A549 (cell line): ENCODE results near the gene DNAJC5G. TPM values are rescaled to one million over a fixed set of nuclear protein-coding genes. Genes with fewer than 3 reads are reported as not detected.
A peak's percentile ranks its signal among the peaks of the same experiment; 100 is the strongest.

Experiments
- ATAC-seq, 2 experiments: fragments of 200-7000 bp in 1 of 2; fragments of >200 bp in 1 of 2; cut with Nextera tagmentation in 1 of 2; cut with Tn5 transposase in 1 of 2; 3 replicates each; pipeline versions ENCODE4 v1.8.0 to v1.9.1; 2018 to 2020; ENCODE audit warnings: mild to moderate bottlenecking in 1 of 2, moderate library complexity in 1 of 2
- CTCF ChIA-PET: fragments of 300-600 bp; sonication (Branson Sonifier 250); formaldehyde crosslinking; extraction: SDS; loops from one replicate; lab custom pipeline; 2021; ENCODE audit warnings: antibody characterized with exemption, inconsistent platforms; lab: Yijun Ruan, JAX
- POLR2A ChIA-PET: fragments of 350-600 bp; formaldehyde crosslinking; extraction: SDS; loops from one replicate; lab custom pipeline; 2021; ENCODE audit warnings: antibody characterized with exemption, inconsistent platforms; lab: Yijun Ruan, JAX
- DNase-seq, 2 experiments: peaks; one replicate each; pipeline versions ENCODE4 v3.0.0 to v3.0.0-alpha.2; 2011 to 2016; ENCODE audit warnings: low read depth in 1 of 2, low spot score in 1 of 2
- FAIRE-seq: peaks from 2 replicates; lab custom pipeline; 2011; peaks lifted over from hg19 to GRCh38; lab: Jason Lieb, UNC
- H3K27ac ChIP-seq, 2 experiments: fragments of >200 bp; sonication (Bioruptor Twin); formaldehyde crosslinking; 3 replicates each; pipeline ENCODE4 v1.5.1; 2016 to 2017
- H3K4me1 ChIP-seq: fragments of >200 bp; sonication (Bioruptor Twin); formaldehyde crosslinking; 3 replicates; pipeline ENCODE4 v1.6.1; 2016
- H3K4me2 ChIP-seq: fragments of >200 bp; sonication (Bioruptor Twin); formaldehyde crosslinking; 3 replicates; pipeline ENCODE4 v1.6.1; 2016
- H3K4me3 ChIP-seq: fragments of >200 bp; sonication (Bioruptor Twin); formaldehyde crosslinking; 3 replicates; pipeline ENCODE4 v1.5.1; 2016
- H3K9me3 ChIP-seq: fragments of >200 bp; sonication (Bioruptor Twin); formaldehyde crosslinking; 3 replicates; pipeline ENCODE4 v1.6.1; 2016
- CBX2 ChIP-seq: fragments of 200-600 bp; sonication (generic); IDR thresholded peaks from 2 replicates; pipeline ENCODE4 v1.6.1; 2016; ENCODE audit warnings: low read depth, mild to moderate bottlenecking, borderline replicate concordance
- CBX8 ChIP-seq: fragments of 200-600 bp; sonication (generic); IDR thresholded peaks from 2 replicates; pipeline ENCODE4 v1.6.1; 2016
- CHD4 ChIP-seq: fragments of 200-600 bp; sonication (generic); IDR thresholded peaks from 2 replicates; pipeline ENCODE4 v1.6.1; 2016; ENCODE audit warnings: antibody characterized with exemption, mild to moderate bottlenecking, borderline replicate concordance
- E2F6 ChIP-seq: IDR thresholded peaks from 2 replicates; pipeline ENCODE4 v1.6.1; 2012; ENCODE audit warnings: low read depth, borderline replicate concordance
- ESRRA ChIP-seq: fragments of 150-350 bp; IDR thresholded peaks from 2 replicates; pipeline ENCODE4 v1.6.1; 2014; ENCODE audit warnings: mild to moderate bottlenecking, low read length, borderline replicate concordance
- HES2 ChIP-seq: fragments of >200 bp; sonication (Bioruptor Twin); formaldehyde crosslinking; IDR thresholded peaks from 2 replicates; pipeline ENCODE4 v1.6.1; 2016
- HEYL ChIP-seq: fragments of 250-450 bp; sonication (Bioruptor Pico); IDR thresholded peaks from 2 replicates; pipeline ENCODE4 v1.8.0; 2021; ENCODE audit warnings: mild to moderate bottlenecking, moderate library complexity
- HOXA7 ChIP-seq: fragments of 250-450 bp; sonication (Bioruptor Pico); IDR thresholded peaks from 2 replicates; pipeline ENCODE4 v1.5.0; 2020; ENCODE audit warnings: mild to moderate bottlenecking, moderate library complexity
- MAFK ChIP-seq: fragments of 450-650 bp; IDR thresholded peaks from 2 replicates; pipeline ENCODE4 v1.6.1; 2014; ENCODE audit not compliant: partially characterized antibody
- MAZ ChIP-seq: fragments of 150-350 bp; IDR thresholded peaks from 2 replicates; pipeline ENCODE4 v1.6.1; 2014; ENCODE audit warnings: antibody characterized with exemption, low read depth, low read length, borderline replicate concordance
- NFE2L2 ChIP-seq: fragments of 150-350 bp; conservative IDR thresholded peaks from 2 replicates; pipeline ENCODE4 v1.6.1; 2014; ENCODE audit warnings: low read length
- NPAS2 ChIP-seq: fragments of 250-450 bp; sonication (Bioruptor Pico); IDR thresholded peaks from 2 replicates; pipeline ENCODE4 v1.8.0; 2022; ENCODE audit warnings: mild to moderate bottlenecking, moderate library complexity, borderline replicate concordance
- PHF8 ChIP-seq: fragments of 200-600 bp; sonication (generic); IDR thresholded peaks from 2 replicates; pipeline ENCODE4 v1.6.1; 2016; ENCODE audit warnings: low read depth, mild to moderate bottlenecking, antibody characterized with exemption, moderate library complexity, borderline replicate concordance
- POLR2A ChIP-seq: IDR thresholded peaks from 2 replicates; pipeline ENCODE4 v1.6.1; 2012; ENCODE audit warnings: mild to moderate bottlenecking, low read length
- RAD21 ChIP-seq, 2 experiments: fragments of >200 bp in 1 of 2; sonication (Bioruptor Twin) in 1 of 2; formaldehyde crosslinking in 1 of 2; IDR thresholded peaks in 1 of 2; conservative IDR thresholded peaks in 1 of 2; 2 replicates in 1 of 2; 3 replicates in 1 of 2; pipeline ENCODE4 v1.6.1; 2012 to 2018; ENCODE audit warnings: inconsistent platforms in 1 of 2
- RARB ChIP-seq: fragments of 250-450 bp; sonication (Bioruptor Pico); IDR thresholded peaks from 2 replicates; pipeline ENCODE4 v1.8.0; 2021; ENCODE audit warnings: mild to moderate bottlenecking, moderate library complexity
- REST ChIP-seq: fragments of 200-600 bp; sonication (generic); IDR thresholded peaks from 2 replicates; pipeline ENCODE4 v1.6.1; 2016; ENCODE audit warnings: antibody characterized with exemption, mild to moderate bottlenecking, moderate library complexity
- TP53 ChIP-seq: fragments of 250-450 bp; sonication (Bioruptor Pico); IDR thresholded peaks from 2 replicates; pipeline ENCODE4 v1.5.0; 2021; ENCODE audit warnings: mild to moderate bottlenecking, moderate library complexity
- ZC3H11A ChIP-seq: fragments of 450-650 bp; IDR thresholded peaks from 2 replicates; pipeline ENCODE4 v1.6.1; 2014; ENCODE audit warnings: antibody characterized with exemption, mild to moderate bottlenecking
- ZFP36 ChIP-seq: fragments of 450-650 bp; IDR thresholded peaks from 2 replicates; pipeline ENCODE4 v1.6.1; 2014; ENCODE audit warnings: borderline replicate concordance; ENCODE audit not compliant: partially characterized antibody
- ZNF302 ChIP-seq: fragments of 250-450 bp; sonication (Bioruptor Pico); IDR thresholded peaks from 2 replicates; pipeline ENCODE4 v1.9.0; 2021; ENCODE audit warnings: inconsistent platforms, mild to moderate bottlenecking, moderate library complexity
- WGBS: methylation state at CpG from one replicate; pipeline ENCODE4 v1.1.6; 2017; ENCODE audit errors: missing lambda C conversion rate; 5-methylcytosine and 5-hydroxymethylcytosine counted together
- polyA plus RNA-seq, 4 experiments: library from polyadenylated mRNA; depleted of rRNA in 3 of 4; stranded (reverse); fragments of >200 nt; fragmentation: RNase III in 1 of 4; extraction: RNeasy Plus Mini Kit Qiagen cat#74134 plus additional on column Dnase treatment in 1 of 4; gene quantifications; 2 replicates in 3 of 4; 3 replicates in 1 of 4; pipeline ENCODE4 v1.2.3, GENCODE V29; 2011 to 2017

The DNAJC5G gene
- polyA plus RNA-seq, 2 of the 4 experiments (the other 2 are of a cell fraction) = not detected

GRCh38 chr2:27281855-27282559 is 6.8 kb downstream of the DNAJC5G start, which contains the start of gene TRIM54:
Gene TRIM54 (plus strand): TSS chr2:27282429. CDS start chr2:27282732, 303 bp downstream.
- Histone ChIP-seq H3K4me3 (no peak within 1 kb of the TSS), H3K27ac (peak within 1 kb of the TSS; percentile 38 to 75), H3K4me2 (peak within 1 kb of the TSS; percentile 51), H3K4me1 (peaks cover 26% of the 10 kb centered on the region), H3K9me3 (no peaks in the 10 kb centered on the region)
- DNase-seq (no peak), ATAC-seq (peak; percentile 37; a peak in 3 of 6 replicates), FAIRE-seq (no peak)
- ChIA-PET POLR2A (no interaction called here), CTCF (interaction anchor here (0.7 to 12.1 kb wide), 25 partner anchors 14 to 436 kb away, joined by 3 to 394 read pairs (median 8); partner anchors contain the start of genes ABHD1 and SLC30A3)
- WGBS = 86% methylated on average over 5 of the region's 5 CpGs
- no peak for TF ChIP-seq ZFP36
- no peak for TF ChIP-seq POLR2A
- TF ChIP-seq HES2 = no peak
- TF ChIP-seq RAD21 (conservative IDR thresholded peaks at IDR 0.05 in 1 of 2, IDR thresholded peaks at IDR 0.05 in 1 of 2) = no peak
- TF ChIP-seq HOXA7 (CRISPR knock-in tag) = no peak
- TF ChIP-seq E2F6 = no peak

- 47% methylated on average over 5 of the region's 5 CpGs for WGBS
- CTCF ChIA-PET = interaction anchor here (0.6 to 12.1 kb wide), 13 partner anchors 13 to 437 kb away, joined by 3 to 394 read pairs (median 8); partner anchors contain the start of gene SLC30A3
- Histone ChIP-seq H3K4me1 (peaks cover 26% of the 10 kb centered on the region), H3K9me3 (no peaks in the 10 kb centered on the region), H3K27ac (peak overlapping the region; percentile 38 to 75), H3K4me3 (no peak overlapping the region), H3K4me2 (peak overlapping the region; percentile 51)
- ATAC-seq = peak; percentile 7 to 53; a peak in 3 of 6 replicates
- no peak for FAIRE-seq
- peak; percentile 29 for TF ChIP-seq MAFK
- 0 out of 2 replicates have a peak, but pooled peaks have one; percentile 29 for TF ChIP-seq NFE2L2
- no peak for TF ChIP-seq TP53
- DNase-seq = peak in 1 of 2 experiments; percentile 31
- POLR2A ChIA-PET = no interaction called here
Measured at GRCh38 chr2:27282892-27283291, 7.7 kb downstream of the DNAJC5G start.

- CTCF ChIA-PET = interaction anchor here (3.2 to 12.1 kb wide), 5 partner anchors 11 to 188 kb away, joined by 12 to 394 read pairs (median 205); partner anchors contain the start of gene SLC30A3
- no peaks in the 10 kb centered on the region for H3K9me3 ChIP-seq
- H3K4me1 ChIP-seq = peaks cover 25% of the 10 kb centered on the region
- WGBS = 74% methylated on average over 1 of the region's 1 CpG
- TF ChIP-seq RARB (no peak), MAZ (no peak), NPAS2 (CRISPR knock-in tag) (no peak), ZNF302 (CRISPR knock-in tag) (no peak), HOXA7 (CRISPR knock-in tag) (no peak), RAD21 (conservative IDR thresholded peaks at IDR 0.05 in 1 of 2, IDR thresholded peaks at IDR 0.05 in 1 of 2) (no peak), ESRRA (no peak), CBX2 (no peak), CBX8 (no peak), ZC3H11A (no peak), PHF8 (no peak)
- TF ChIP-seq, all 56 proteins: peak for 0
- POLR2A ChIA-PET = no interaction called here
- no peak overlapping the region for H3K27ac ChIP-seq
- H3K4me2 ChIP-seq = no peak overlapping the region
- no peak overlapping the region for H3K4me3 ChIP-seq
- no peak for FAIRE-seq
- DNase-seq = no peak
- no peak for ATAC-seq
Measured at GRCh38 chr2:27284996-27285395, 9.8 kb downstream of the DNAJC5G start.

- WGBS = 67% methylated on average over 6 of the region's 6 CpGs
- H3K4me1 ChIP-seq = peaks cover 21% of the 10 kb centered on the region
- no peak for DNase-seq
- ChIA-PET CTCF (interaction anchor here (10.6 to 12.1 kb wide), 3 partner anchors 11 to 33 kb away, joined by 205 to 394 read pairs (median 302); partner anchors contain the start of gene SLC30A3), POLR2A (no interaction called here)
- H3K27ac ChIP-seq = no peak overlapping the region
- no peaks in the 10 kb centered on the region for H3K9me3 ChIP-seq
- H3K4me2 ChIP-seq = no peak overlapping the region
- FAIRE-seq = no peak
- TF ChIP-seq CBX2 (no peak), HEYL (no peak), REST (no peak), TP53 (no peak), HOXA7 (CRISPR knock-in tag) (no peak), MAZ (no peak), MAFK (no peak), CHD4 (no peak)
- no peak overlapping the region for H3K4me3 ChIP-seq
- ATAC-seq = no peak
Measured at GRCh38 chr2:27285481-27285880, 10.2 kb downstream of the DNAJC5G start.
